WTC11 (cell line): ENCODE measurements around the gene BBS4. TPM values are rescaled to one million over a fixed set of nuclear protein-coding genes. Genes with fewer than 3 reads are reported as not detected.
"Not testable (repeated sequence)": the region's sequence is repeated elsewhere in the genome, so short reads cannot be mapped to it uniquely, and the experiment has no call there.

Source experiments
- ATAC-seq: fragments of 200-7000 bp; cut with Tn5 transposase; 2 replicates; pipeline ENCODE4 v1.10.0; 2021; ENCODE audit warnings: mild to moderate bottlenecking, moderate library complexity
- CTCF ChIA-PET: fragments of 300-600 bp; sonication (Branson Sonifier 250); formaldehyde crosslinking; loops from one replicate; lab custom pipeline; 2021; ENCODE audit warnings: antibody characterized with exemption; lab: Charles Lee
- POLR2A ChIA-PET: fragments of 350-600 bp; sonication (Branson Sonifier 250); formaldehyde crosslinking; loops from one replicate; lab custom pipeline; 2021; ENCODE audit warnings: antibody characterized with exemption; lab: Charles Lee
- DNase-seq: peaks from one replicate; pipeline ENCODE4 v3.0.0; 2021; ENCODE audit warnings: low spot score
- H3K27ac Mint-ChIP-seq: 2 replicates; pipeline ENCODE4 v1.8.0; 2021; ENCODE audit warnings: mixed read lengths
- H3K27me3 Mint-ChIP-seq: 2 replicates; pipeline ENCODE4 v1.8.0; 2021; ENCODE audit warnings: low read depth, mild to moderate bottlenecking, moderate library complexity, mixed read lengths
- H3K36me3 Mint-ChIP-seq: 2 replicates; pipeline ENCODE4 v1.8.0; 2021; ENCODE audit warnings: mixed read lengths
- H3K4me1 Mint-ChIP-seq: 2 replicates; pipeline ENCODE4 v1.8.0; 2022; ENCODE audit warnings: mixed read lengths
- H3K4me3 Mint-ChIP-seq: 2 replicates; pipeline ENCODE4 v1.8.0; 2021; ENCODE audit warnings: mild to moderate bottlenecking, moderate library complexity, mixed read lengths
- H3K9me3 Mint-ChIP-seq: 2 replicates; pipeline ENCODE4 v1.8.0; 2021; ENCODE audit warnings: mixed read lengths
- CBFB ChIP-seq: sonication (generic); formaldehyde crosslinking; IDR thresholded peaks from 2 replicates; pipeline ENCODE4 v1.8.1; 2022; ENCODE audit warnings: mild to moderate bottlenecking, low read depth, missing genetic modification reagents
- CREB1 ChIP-seq: sonication (generic); formaldehyde crosslinking; IDR thresholded peaks from 2 replicates; pipeline ENCODE4 v1.8.0; 2023; ENCODE audit warnings: mild to moderate bottlenecking, missing genetic modification reagents
- CTCF ChIP-seq: fragments of 200-600 bp; IDR thresholded peaks from 2 replicates; pipeline ENCODE4 v1.8.0; 2022; ENCODE audit warnings: antibody characterized with exemption
- E2F5 ChIP-seq: sonication (generic); formaldehyde crosslinking; IDR thresholded peaks from 2 replicates; pipeline ENCODE4 v1.8.1; 2022; ENCODE audit warnings: mild to moderate bottlenecking, moderate library complexity, missing genetic modification reagents
- GABPB1 ChIP-seq: sonication (generic); formaldehyde crosslinking; IDR thresholded peaks from 2 replicates; pipeline ENCODE4 v1.8.1; 2023; ENCODE audit warnings: mild to moderate bottlenecking, missing genetic modification reagents
- GRHL2 ChIP-seq: fragments of 250-450 bp; sonication (Bioruptor Pico); IDR thresholded peaks from 2 replicates; pipeline ENCODE4 v1.8.0; 2022; ENCODE audit warnings: mild to moderate bottlenecking, moderate library complexity; ENCODE audit not compliant: insufficient replicate concordance, severe bottlenecking
- GTF2I ChIP-seq: fragments of 250-450 bp; sonication (Bioruptor Pico); conservative IDR thresholded peaks from 2 replicates; pipeline ENCODE4 v1.4.0; 2021; ENCODE audit warnings: mild to moderate bottlenecking
- JAZF1 ChIP-seq: fragments of 250-450 bp; sonication (Bioruptor Pico); IDR thresholded peaks from 2 replicates; pipeline ENCODE4 v1.9.0; 2021; ENCODE audit warnings: moderate library complexity, mild to moderate bottlenecking, inconsistent platforms
- MAX ChIP-seq: sonication (generic); formaldehyde crosslinking; IDR thresholded peaks from 2 replicates; pipeline ENCODE4 v1.8.0; 2022; ENCODE audit warnings: mild to moderate bottlenecking, missing genetic modification reagents
- MLX ChIP-seq: sonication (generic); formaldehyde crosslinking; IDR thresholded peaks from 2 replicates; pipeline ENCODE4 v1.8.1; 2023; ENCODE audit warnings: mild to moderate bottlenecking, missing genetic modification reagents, moderate library complexity
- NR1H2 ChIP-seq: sonication (generic); formaldehyde crosslinking; IDR thresholded peaks from 2 replicates; pipeline ENCODE4 v1.9.0; 2021; ENCODE audit warnings: mild to moderate bottlenecking, moderate library complexity, missing genetic modification reagents
- PRDM15 ChIP-seq: sonication (generic); formaldehyde crosslinking; IDR thresholded peaks from 2 replicates; pipeline ENCODE4 v1.8.0; 2022; ENCODE audit warnings: missing genetic modification reagents
- PREB ChIP-seq: sonication (generic); formaldehyde crosslinking; IDR thresholded peaks from 2 replicates; pipeline ENCODE4 v1.8.1; 2022; ENCODE audit warnings: mild to moderate bottlenecking, missing genetic modification reagents, moderate library complexity, borderline replicate concordance
- TEAD1 ChIP-seq: sonication (generic); formaldehyde crosslinking; IDR thresholded peaks from 2 replicates; pipeline ENCODE4 v1.8.0; 2022; ENCODE audit warnings: mild to moderate bottlenecking, missing genetic modification reagents
- ZBTB21 ChIP-seq: sonication (generic); formaldehyde crosslinking; IDR thresholded peaks from 2 replicates; pipeline ENCODE4 v1.8.1; 2023; ENCODE audit warnings: mild to moderate bottlenecking, missing genetic modification reagents, borderline replicate concordance
- ZMAT4 ChIP-seq: fragments of 250-450 bp; sonication (Bioruptor Pico); IDR thresholded peaks from 2 replicates; pipeline ENCODE4 v1.9.0; 2021; ENCODE audit warnings: mild to moderate bottlenecking
- ZNF219 ChIP-seq: sonication (generic); formaldehyde crosslinking; IDR thresholded peaks from 2 replicates; pipeline ENCODE4 v1.8.0; 2023; ENCODE audit warnings: missing genetic modification reagents, mild to moderate bottlenecking, borderline replicate concordance
- ZNF512 ChIP-seq: sonication (generic); formaldehyde crosslinking; IDR thresholded peaks from 2 replicates; pipeline ENCODE4 v1.8.1; 2022; ENCODE audit warnings: missing genetic modification reagents, borderline replicate concordance
- ZNF671 ChIP-seq: fragments of 250-450 bp; sonication (Bioruptor Pico); IDR thresholded peaks from 2 replicates; pipeline ENCODE4 v1.8.0; 2021; ENCODE audit warnings: mild to moderate bottlenecking
- total RNA-seq: library from RNA; stranded (reverse); gene quantifications from 3 replicates; pipeline ENCODE4 v1.2.3, GENCODE V29; 2021

Gene BBS4
- total RNA-seq, 1 experiment from 2014 or later: 35.6 TPM

GRCh38 chr15:72725446-72725845, 39.4 kb downstream of the BBS4 start:
- ATAC-seq (no peak), DNase-seq (no peak)
- POLR2A ChIA-PET: no interaction called here
- H3K36me3 Mint-ChIP-seq: peaks cover 19% of the 10 kb centered on the region
- H3K27ac Mint-ChIP-seq: no peak overlapping the region
- H3K4me3 Mint-ChIP-seq: no peak overlapping the region
- no peaks in the 10 kb centered on the region for H3K9me3 Mint-ChIP-seq
- CTCF ChIA-PET: no interaction called here
- TF ChIP-seq ZNF219: no peak
- TF ChIP-seq CBFB (CRISPR knock-in tag): no peak
- no peak for TF ChIP-seq TEAD1
- TF ChIP-seq GABPB1 (CRISPR knock-in tag): no peak
- no peak for TF ChIP-seq CTCF
- TF ChIP-seq E2F5: no peak
- TF ChIP-seq PREB: no peak
- no peak for TF ChIP-seq GTF2I (CRISPR knock-in tag)
- TF ChIP-seq GRHL2 (CRISPR knock-in tag): no peak
- no peak for TF ChIP-seq JAZF1 (CRISPR knock-in tag)
- no peak for TF ChIP-seq PRDM15 (CRISPR knock-in tag)
- TF ChIP-seq CREB1 (CRISPR knock-in tag): no peak
- no peak for TF ChIP-seq ZNF671
- TF ChIP-seq ZMAT4 (CRISPR knock-in tag): no peak
- no peak for TF ChIP-seq ZNF512 (CRISPR knock-in tag)
- no peak for TF ChIP-seq NR1H2 (CRISPR knock-in tag)
- no peak for TF ChIP-seq MAX
- no peak for TF ChIP-seq MLX (CRISPR knock-in tag)
- no peak for TF ChIP-seq ZBTB21 (CRISPR knock-in tag)
- H3K27me3 Mint-ChIP-seq: no peaks in the 10 kb centered on the region
- peaks cover 19% of the 10 kb centered on the region for H3K4me1 Mint-ChIP-seq

GRCh38 chr15:72725851-72726250, 39.8 kb downstream of the BBS4 start:
- Mint-ChIP-seq H3K4me1 (peaks cover 19% of the 10 kb centered on the region), H3K36me3 (peaks cover 19% of the 10 kb centered on the region)
- H3K27me3 Mint-ChIP-seq, H3K27ac Mint-ChIP-seq, POLR2A ChIA-PET, ATAC-seq, H3K4me3 Mint-ChIP-seq, H3K9me3 Mint-ChIP-seq, DNase-seq, CTCF ChIA-PET: not testable (repeated sequence)
